DMS114 treated with DMSO at 0.1 percent for 48 hours (cell line): Measurements from ENCODE around the gene XRN2.
"Not testable (repeated sequence)": the region's sequence is repeated elsewhere in the genome, so short reads cannot be mapped to it uniquely, and the experiment has no call there.

Source experiments
- DNase-seq: peaks from one replicate; lab custom pipeline; 2025; ENCODE audit not compliant: unreplicated experiment; lab: John Stamatoyannopoulos, UW

XRN2 gene

GRCh38 chr20:21342656-21343345 lies 39.7 kb downstream of the XRN2 start:
- no peak for DNase-seq

- no peak for DNase-seq
Observed at GRCh38 chr20:21344206-21344900, 41.2 kb downstream of the XRN2 start.

GRCh38 chr20:21344961-21345360 lies 41.8 kb downstream of the XRN2 start:
- DNase-seq, result no peak

DNA sequence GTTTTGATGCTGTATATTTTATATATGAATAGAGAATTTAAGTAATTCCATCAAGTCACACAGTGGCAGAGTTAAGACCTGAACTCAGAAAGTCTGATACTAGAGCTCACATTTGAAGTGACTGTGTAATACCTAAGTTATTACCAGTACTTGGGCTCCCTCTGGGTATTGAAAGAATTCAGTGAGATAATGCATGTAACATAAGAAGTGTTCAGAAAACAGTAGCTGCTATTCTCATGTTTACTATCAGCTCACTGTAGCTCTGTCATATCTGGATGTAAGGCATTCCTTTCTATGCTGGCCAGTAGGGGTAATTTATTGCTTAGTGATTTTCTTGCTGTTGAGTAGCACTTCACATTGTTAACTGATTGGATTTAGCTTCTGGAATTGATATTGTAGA lies 49.6 kb downstream of the XRN2 start:
- DNase-seq, result no peak

DNA sequence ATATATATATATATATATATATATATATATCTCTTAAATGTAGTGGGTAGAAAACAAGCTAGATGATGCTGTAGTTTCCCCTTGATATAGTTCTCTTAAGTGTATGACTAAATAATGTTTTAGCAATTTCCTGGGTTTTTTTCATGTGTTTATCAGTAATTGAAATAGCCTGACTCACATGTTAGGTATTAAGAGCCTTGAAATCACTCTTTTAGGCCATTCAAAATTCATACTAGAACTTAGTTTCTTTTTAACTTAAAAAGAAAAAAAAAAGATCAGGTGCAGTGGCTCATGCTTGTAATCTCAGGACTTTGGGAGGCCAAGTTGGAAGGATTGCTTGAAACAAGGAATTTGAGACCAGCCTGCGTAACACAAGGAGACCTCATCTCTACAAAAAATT lies 50.1 kb downstream of the XRN2 start:
- DNase-seq, result no peak

DNA sequence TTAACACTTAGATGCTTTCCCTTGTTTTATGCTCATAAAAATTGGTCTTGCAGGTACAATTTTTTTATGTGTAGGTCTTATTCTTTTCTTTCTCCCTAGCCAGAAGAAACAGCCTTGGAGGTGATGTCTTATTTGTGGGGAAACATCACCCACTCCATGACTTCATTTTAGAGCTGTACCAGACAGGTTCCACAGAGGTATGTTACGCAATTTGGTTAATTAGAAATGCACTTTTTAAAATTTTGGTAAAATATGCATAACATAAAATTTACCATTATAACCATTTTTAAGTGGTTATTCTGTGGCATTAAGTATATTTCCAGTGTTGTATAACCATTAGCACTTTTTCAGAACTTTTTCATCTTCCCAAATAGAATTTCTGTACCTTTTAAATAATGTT lies 52.9 kb downstream of the XRN2 start:
- DNase-seq, result no peak

GRCh38 chr20:21356386-21356785 lies 53.3 kb downstream of the XRN2 start:
- DNase-seq, result no peak

GRCh38 chr20:21357844-21358243 lies 54.7 kb downstream of the XRN2 start:
- no peak for DNase-seq

DNA sequence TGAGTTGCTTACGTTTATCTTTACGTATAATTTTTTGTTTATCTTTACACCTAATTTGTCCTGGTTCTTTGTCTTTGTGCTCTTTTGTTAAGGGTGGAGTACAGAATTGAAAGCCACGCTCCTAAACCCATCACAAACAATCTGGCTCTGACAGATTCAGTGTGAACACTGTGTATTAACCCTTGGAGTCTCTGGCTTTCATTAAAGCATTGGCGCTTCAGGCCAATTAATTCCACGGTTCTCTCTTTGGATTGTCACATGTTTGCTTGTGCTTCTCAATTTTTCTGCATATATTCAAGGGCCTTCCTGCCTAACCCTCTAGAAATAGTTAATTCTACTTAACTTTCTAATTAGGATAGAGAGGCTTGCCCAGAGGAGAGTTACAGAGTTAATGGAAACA lies 55.6 kb downstream of the XRN2 start:
- DNase-seq, result no peak

DNA sequence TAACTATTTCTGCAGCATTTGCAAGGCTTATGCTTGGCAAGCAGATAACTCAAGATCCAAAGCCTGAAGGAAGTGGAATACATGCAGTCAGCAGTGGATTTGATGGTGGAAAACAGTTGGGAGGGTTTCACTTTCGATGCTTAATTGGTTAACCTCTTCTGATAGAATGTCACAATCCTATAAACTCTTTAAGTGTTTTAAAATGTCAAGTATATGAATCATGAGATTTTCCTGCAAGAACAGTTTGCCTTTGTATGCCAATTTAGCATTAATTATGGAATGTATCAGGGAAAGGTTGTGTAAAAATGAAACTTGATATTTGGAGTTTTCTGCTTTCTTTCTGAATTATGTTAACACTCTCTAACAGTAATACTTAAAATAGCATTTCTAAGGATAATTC lies 57.6 kb downstream of the XRN2 start:
- DNase-seq, result no peak

GRCh38 chr20:21361266-21361665 lies 58.1 kb downstream of the XRN2 start:
- no peak for DNase-seq

- no peak for DNase-seq
Observed at GRCh38 chr20:21364413-21364812, 61.3 kb downstream of the XRN2 start.

- no peak for DNase-seq
Observed at GRCh38 chr20:21365771-21366170, 62.6 kb downstream of the XRN2 start.

GRCh38 chr20:21366273-21366672 lies 63.1 kb downstream of the XRN2 start:
- not testable (repeated sequence) for DNase-seq

GRCh38 chr20:21368791-21369190 lies 65.7 kb downstream of the XRN2 start:
- no peak for DNase-seq

DNA sequence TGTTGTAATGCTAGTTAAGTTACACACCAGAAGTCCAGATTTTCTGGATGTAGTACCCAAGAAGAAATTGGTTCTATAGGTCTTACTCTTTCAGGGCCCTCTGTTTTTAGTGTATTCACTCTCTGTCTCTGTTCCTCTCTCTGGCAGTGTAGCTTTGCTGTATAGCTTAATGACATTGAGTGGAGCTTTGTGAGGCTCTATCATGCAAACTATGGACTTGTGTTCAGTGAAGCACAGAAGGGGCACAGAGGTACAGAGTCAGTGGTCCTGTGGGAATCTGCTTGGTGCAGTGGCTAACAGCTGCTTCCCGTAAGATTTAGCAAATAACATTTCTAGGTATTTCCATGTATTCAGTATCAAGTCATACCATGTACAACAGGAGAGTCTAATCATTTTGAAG lies 68.1 kb downstream of the XRN2 start:
- no peak for DNase-seq

- no peak for DNase-seq
Observed at GRCh38 chr20:21372016-21372415, 68.9 kb downstream of the XRN2 start.

DNA sequence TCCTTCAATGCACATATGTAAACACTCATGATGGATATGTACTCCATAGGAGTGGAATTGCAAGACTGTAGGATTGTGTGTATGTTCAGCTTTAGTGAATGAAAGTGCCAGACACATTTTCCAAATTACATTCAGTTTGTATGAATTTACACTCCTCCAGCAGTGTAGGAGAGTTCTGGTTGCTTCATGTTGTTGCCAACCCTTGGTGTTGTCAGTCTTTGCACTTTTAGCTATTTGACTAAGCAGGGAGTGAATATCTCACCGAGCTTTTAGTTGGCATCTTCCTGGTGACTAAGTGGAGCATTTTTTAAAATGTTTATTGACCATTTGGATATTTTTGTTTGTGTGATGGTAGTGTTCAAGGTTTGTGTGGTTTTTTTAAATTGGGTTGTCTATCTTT lies 70.3 kb downstream of the XRN2 start:
- DNase-seq, result no peak

DNA sequence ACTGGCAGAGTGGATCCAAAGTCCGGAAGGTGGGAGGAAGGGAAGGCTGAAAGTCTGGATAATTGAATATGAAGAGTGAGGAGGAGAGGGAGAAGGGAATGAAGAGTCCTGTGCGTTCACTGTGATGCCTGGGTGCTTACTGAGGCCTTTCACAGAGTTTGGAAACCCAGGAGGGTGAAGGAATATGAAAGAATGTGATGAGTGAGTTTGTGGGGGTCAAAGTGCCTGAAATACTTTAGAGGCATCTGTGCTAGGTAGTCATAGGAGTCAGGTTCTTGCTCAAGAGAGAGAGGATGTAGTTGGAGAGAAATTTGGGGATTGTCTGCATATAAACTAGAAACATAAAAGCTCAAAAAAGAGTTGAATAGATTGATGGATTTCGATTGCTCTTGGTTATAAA lies 73.5 kb downstream of the XRN2 start:
- DNase-seq, result no peak

DNA sequence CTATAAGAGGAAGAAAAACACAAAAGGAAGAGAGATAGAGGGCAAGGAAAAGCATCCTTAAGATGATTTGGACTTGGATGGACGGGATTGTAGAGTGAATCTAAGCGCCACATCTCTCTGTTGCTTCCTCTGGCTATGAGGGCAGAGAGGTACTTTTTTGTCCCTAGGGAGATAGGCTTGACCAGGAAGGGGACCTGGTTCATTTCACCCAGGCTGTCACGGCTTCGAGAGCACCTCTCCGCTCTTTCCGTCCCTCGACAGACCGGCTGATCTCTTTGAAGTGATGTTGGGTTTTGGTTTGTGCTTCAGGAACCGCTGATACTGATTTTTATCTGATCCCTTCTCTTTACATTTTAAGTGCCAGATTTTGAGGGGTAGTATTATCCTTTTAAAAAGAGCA lies 74.6 kb downstream of the XRN2 start:
- DNase-seq, result no peak

GRCh38 chr20:21378259-21378658 lies 75.1 kb downstream of the XRN2 start:
- DNase-seq, result no peak

- no peak for DNase-seq
Observed at GRCh38 chr20:21380711-21381110, 77.6 kb downstream of the XRN2 start.

DNA sequence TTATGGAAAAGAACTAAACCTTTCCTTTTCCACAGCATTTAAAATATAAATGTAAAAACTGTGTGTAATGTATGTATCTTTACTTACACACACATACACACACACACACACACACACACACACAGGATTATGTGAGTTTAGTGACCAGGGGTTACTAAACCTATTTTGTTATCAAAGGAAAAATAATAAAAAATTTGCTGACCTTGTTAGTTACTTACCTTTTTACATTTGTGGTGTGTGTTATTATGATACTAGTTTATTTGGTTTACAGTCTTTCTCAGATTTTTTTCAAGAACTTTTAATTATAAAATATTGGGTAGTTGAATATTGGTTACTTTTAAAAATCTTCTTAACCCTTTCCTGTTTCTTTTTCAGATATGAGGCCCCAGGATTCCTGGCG lies 78.5 kb downstream of the XRN2 start:
- no peak for DNase-seq
